Lung (tissue), 12 donors: Measurements from ENCODE around the gene OXT. TPM values are rescaled to one million over a fixed set of nuclear protein-coding genes. Genes with fewer than 3 reads are reported as not detected.
A peak's percentile ranks its signal among the peaks of the same experiment; 100 is the strongest.

ENCODE experiments used
- ATAC-seq: fragments of 200-7000 bp; cut with Tn5 transposase; one replicate; pipeline ENCODE4 v1.9.1; 2020; ENCODE audit warnings: moderate number of reproducible peaks; ENCODE audit not compliant: insufficient read depth, low FRiP score
- DNase-seq, 3 donors: peaks; one replicate each; pipeline ENCODE4 v3.0.0-alpha.2; 2013 to 2017
- H3K27ac ChIP-seq, 2 donors: one replicate each; pipeline ENCODE4 v1.5.1; 2013; ENCODE audit warnings: mild to moderate bottlenecking in 2 of 2, moderate library complexity in 2 of 2, control low read depth in 1 of 2, inconsistent platforms in 1 of 2, low read depth in 1 of 2, low read length in 1 of 2
- H3K27me3 ChIP-seq, 3 donors: one replicate each; pipeline ENCODE4 v1.5.1; 2013; ENCODE audit warnings: low read length in 2 of 3; ENCODE audit not compliant: control insufficient read depth in 3 of 3, insufficient read depth in 3 of 3
- H3K36me3 ChIP-seq, 4 donors: one replicate each; pipeline ENCODE4 v1.5.1; 2013; ENCODE audit warnings: low read length in 4 of 4, mild to moderate bottlenecking in 1 of 4, moderate library complexity in 1 of 4; ENCODE audit not compliant: control insufficient read depth in 4 of 4, insufficient read depth in 4 of 4
- H3K4me1 ChIP-seq, 5 donors: one replicate each; pipeline ENCODE4 v1.5.1; 2013; ENCODE audit warnings: low read length in 5 of 5, mild to moderate bottlenecking in 2 of 5, moderate library complexity in 1 of 5; ENCODE audit not compliant: control insufficient read depth in 5 of 5, insufficient read depth in 5 of 5
- H3K4me3 ChIP-seq: one replicate; pipeline ENCODE4 v1.5.1; 2013; ENCODE audit warnings: mild to moderate bottlenecking, control low read depth, moderate library complexity
- H3K9ac ChIP-seq, 2 donors: one replicate each; pipeline ENCODE4 v1.5.1; 2013; ENCODE audit warnings: low read length in 2 of 2, control low read depth in 1 of 2; ENCODE audit not compliant: insufficient read depth in 1 of 2
- H3K9me3 ChIP-seq, 4 donors: one replicate each; pipeline ENCODE4 v1.5.1; 2013; ENCODE audit warnings: low read length in 3 of 4, mild to moderate bottlenecking in 1 of 4, moderate library complexity in 1 of 4; ENCODE audit not compliant: control insufficient read depth in 4 of 4, insufficient read depth in 3 of 4
- CTCF ChIP-seq: IDR thresholded peaks from 2 replicates; pipeline ENCODE4 v1.5.1; 2012; ENCODE audit warnings: mild to moderate bottlenecking; ENCODE audit errors: control extremely low read depth, extremely low read depth
- WGBS, 2 donors: extraction: QIAGEN DNeasy Blood & Tissue Kit; methylation state at CpG; one replicate each; pipeline ENCODE4 v1.1.7; 2013; 5-methylcytosine and 5-hydroxymethylcytosine counted together
- polyA plus RNA-seq, 2 donors: library from polyadenylated mRNA; stranded (reverse); fragments of 200-250 nt; gene quantifications; one replicate each; pipeline ENCODE4 v1.2.1, GENCODE V29; 2013
- total RNA-seq, 2 donors: library from RNA; depleted of rRNA in 1 of 2; stranded (reverse); fragments of >200 nt in 1 of 2; gene quantifications; one replicate each; pipeline ENCODE4 v1.2.1, GENCODE V29; 2014 to 2021
- donor health status: control.
- donor health status: control.
- donor health status: Bipolar disorder and iron deficiency.
- donor health status: healthy.
- donor health status: DM: yes; HTN: yes; CAD: no.

OXT gene
- total and polyA plus RNA-seq, 4 donors: not detected

GRCh38 chr20:3111507-3111906 lies 40.1 kb downstream of the OXT start:
- H3K9ac ChIP-seq: no peak overlapping the region
- ATAC-seq (no peak), DNase-seq (no peak)
- 80 to 88% methylated on average over 7 of the region's 7 CpGs for WGBS, 2 donors
- no peak overlapping the region for H3K27ac ChIP-seq
- TF ChIP-seq CTCF: no peak
- H3K27me3 ChIP-seq: no peaks in the 10 kb centered on the region
- H3K4me1 ChIP-seq: peaks cover 0 to 3% (median 0%) of the 10 kb centered on the region in 5 donors
- H3K9me3 ChIP-seq: no peaks in the 10 kb centered on the region
- H3K4me3 ChIP-seq: no peak overlapping the region
- peaks cover 0 to 35% (median 2%) of the 10 kb centered on the region in 4 donors for H3K36me3 ChIP-seq

GRCh38 chr20:3111995-3112394 lies 40.6 kb downstream of the OXT start:
- DNase-seq (no peak), ATAC-seq (no peak)
- TF ChIP-seq CTCF: no peak
- Histone ChIP-seq H3K4me3 (no peak overlapping the region), H3K36me3 (peaks cover 0 to 32% (median 2%) of the 10 kb centered on the region in 4 donors), H3K9ac (no peak overlapping the region), H3K27ac (no peak overlapping the region), H3K27me3 (no peaks in the 10 kb centered on the region), H3K4me1 (peaks cover 0 to 3% (median 0%) of the 10 kb centered on the region in 5 donors), H3K9me3 (no peaks in the 10 kb centered on the region)
- 58 to 59% methylated on average over 2 of the region's 2 CpGs for WGBS, 2 donors

- Histone ChIP-seq H3K4me3 (no peak overlapping the region), H3K4me1 (peaks cover 0 to 3% (median 0%) of the 10 kb centered on the region in 5 donors), H3K36me3 (peaks cover 0 to 13% (median 6%) of the 10 kb centered on the region in 4 donors), H3K9ac (no peak overlapping the region), H3K27me3 (no peaks in the 10 kb centered on the region), H3K9me3 (no peaks in the 10 kb centered on the region), H3K27ac (no peak overlapping the region)
- ATAC-seq (peak; percentile 35), DNase-seq (peak; percentile 38 to 66 (median 62))
- peak; percentile 67 for TF ChIP-seq CTCF
- WGBS, 2 donors: 54 to 55% methylated on average over 29 to 30 of the region's 30 CpGs
These were observed 44.0 kb downstream of the OXT start for GRCh38 chr20:3115190-3116107.
